MM.1S (cell line): ENCODE data around the gene TBC1D5.

Experiments
- EZH2 ChIP-seq: fragments of 300-600 bp; sonication (generic); optimal IDR thresholded peaks from 2 replicates; pipeline ENCODE3; 2017; ENCODE audit warnings: low read depth, mild to moderate bottlenecking, antibody characterized with exemption, low read length, mixed read lengths
- EZH2phosphoT487 ChIP-seq: fragments of 300-600 bp; sonication (generic); IDR thresholded peaks from 2 replicates; pipeline ENCODE4 v1.6.1; 2018; ENCODE audit warnings: antibody characterized with exemption, low read length
- TF ChIP-seq, protein P1 (sequence below): fragments of 300-600 bp; sonication (generic); IDR thresholded peaks from 2 replicates; pipeline ENCODE4 v1.5.1; 2016; ENCODE audit warnings: antibody characterized with exemption, low read length, mixed read lengths

DNA sequence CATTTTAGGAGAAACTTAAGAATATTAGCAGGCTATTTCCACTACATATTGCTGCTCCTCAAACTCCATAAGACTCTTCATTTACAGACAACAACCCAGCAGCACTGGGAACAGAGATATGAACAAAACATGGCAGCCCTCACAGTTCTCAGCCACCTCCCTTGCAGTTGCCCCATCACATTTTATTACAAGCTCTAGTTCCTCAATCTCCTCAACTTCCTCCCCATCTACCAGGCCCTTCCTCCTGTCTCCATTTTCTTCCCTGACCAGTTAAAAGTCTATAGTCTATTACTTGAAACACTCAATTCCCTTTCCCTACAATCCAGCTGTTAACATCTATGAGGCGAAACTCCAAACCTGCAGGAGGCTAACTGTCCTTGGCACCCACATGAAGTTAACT is 412.5 kb downstream of the TBC1D5 start:
- TF ChIP-seq EZH2 (no peak), EZH2phosphoT487 (no peak)
- TF ChIP-seq, protein P1, sequence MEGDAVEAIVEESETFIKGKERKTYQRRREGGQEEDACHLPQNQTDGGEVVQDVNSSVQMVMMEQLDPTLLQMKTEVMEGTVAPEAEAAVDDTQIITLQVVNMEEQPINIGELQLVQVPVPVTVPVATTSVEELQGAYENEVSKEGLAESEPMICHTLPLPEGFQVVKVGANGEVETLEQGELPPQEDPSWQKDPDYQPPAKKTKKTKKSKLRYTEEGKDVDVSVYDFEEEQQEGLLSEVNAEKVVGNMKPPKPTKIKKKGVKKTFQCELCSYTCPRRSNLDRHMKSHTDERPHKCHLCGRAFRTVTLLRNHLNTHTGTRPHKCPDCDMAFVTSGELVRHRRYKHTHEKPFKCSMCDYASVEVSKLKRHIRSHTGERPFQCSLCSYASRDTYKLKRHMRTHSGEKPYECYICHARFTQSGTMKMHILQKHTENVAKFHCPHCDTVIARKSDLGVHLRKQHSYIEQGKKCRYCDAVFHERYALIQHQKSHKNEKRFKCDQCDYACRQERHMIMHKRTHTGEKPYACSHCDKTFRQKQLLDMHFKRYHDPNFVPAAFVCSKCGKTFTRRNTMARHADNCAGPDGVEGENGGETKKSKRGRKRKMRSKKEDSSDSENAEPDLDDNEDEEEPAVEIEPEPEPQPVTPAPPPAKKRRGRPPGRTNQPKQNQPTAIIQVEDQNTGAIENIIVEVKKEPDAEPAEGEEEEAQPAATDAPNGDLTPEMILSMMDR = no peak
